GM13976 (cell line): ENCODE data around the gene TRIM17.

Experiments used
- DNase-seq: peaks from one replicate; pipeline ENCODE4 v3.0.0; 2012; ENCODE audit warnings: low spot score
- in situ Hi-C: fragments of 300-500 bp; cut with MboI; formaldehyde crosslinking; loops from one replicate; pipeline ENCODE4 v1.12.0; 2022; ENCODE audit warnings: low sequenced_read_pairs, mixed read lengths, inconsistent platforms; ENCODE audit not compliant: unreplicated experiment
- TF ChIP-seq, protein P1 (sequence below): IDR thresholded peaks from 2 replicates; pipeline ENCODE4 v1.5.1; 2012; ENCODE audit warnings: borderline replicate concordance, mild to moderate bottlenecking; ENCODE audit not compliant: insufficient read depth; ENCODE audit errors: extremely low read depth, missing control alignments, control extremely low read depth

TRIM17 gene

DNA sequence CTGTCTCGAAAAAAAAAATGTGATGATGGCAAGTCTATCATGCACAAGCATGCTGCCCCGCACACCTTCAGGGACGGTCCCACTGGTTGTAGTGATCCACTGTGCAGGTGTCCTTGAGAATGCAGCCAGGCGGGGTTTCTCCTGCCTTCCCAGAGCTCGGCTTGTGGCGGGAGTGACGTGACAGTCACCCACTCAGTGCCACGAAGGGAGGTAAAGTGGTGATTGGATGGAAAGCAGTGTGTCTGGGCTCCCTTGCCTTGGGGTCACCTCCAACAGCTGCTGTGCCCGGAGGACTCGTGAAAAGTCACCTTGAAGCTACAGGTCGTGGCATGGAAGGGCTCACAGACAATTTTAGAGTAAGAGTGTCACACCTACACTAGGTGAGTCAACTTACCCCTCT lies 33.5 kb upstream of the TRIM17 start:
- no peak for DNase-seq
- in situ Hi-C loops = no loop called here
- TF ChIP-seq, protein P1, sequence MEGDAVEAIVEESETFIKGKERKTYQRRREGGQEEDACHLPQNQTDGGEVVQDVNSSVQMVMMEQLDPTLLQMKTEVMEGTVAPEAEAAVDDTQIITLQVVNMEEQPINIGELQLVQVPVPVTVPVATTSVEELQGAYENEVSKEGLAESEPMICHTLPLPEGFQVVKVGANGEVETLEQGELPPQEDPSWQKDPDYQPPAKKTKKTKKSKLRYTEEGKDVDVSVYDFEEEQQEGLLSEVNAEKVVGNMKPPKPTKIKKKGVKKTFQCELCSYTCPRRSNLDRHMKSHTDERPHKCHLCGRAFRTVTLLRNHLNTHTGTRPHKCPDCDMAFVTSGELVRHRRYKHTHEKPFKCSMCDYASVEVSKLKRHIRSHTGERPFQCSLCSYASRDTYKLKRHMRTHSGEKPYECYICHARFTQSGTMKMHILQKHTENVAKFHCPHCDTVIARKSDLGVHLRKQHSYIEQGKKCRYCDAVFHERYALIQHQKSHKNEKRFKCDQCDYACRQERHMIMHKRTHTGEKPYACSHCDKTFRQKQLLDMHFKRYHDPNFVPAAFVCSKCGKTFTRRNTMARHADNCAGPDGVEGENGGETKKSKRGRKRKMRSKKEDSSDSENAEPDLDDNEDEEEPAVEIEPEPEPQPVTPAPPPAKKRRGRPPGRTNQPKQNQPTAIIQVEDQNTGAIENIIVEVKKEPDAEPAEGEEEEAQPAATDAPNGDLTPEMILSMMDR = no peak

DNA sequence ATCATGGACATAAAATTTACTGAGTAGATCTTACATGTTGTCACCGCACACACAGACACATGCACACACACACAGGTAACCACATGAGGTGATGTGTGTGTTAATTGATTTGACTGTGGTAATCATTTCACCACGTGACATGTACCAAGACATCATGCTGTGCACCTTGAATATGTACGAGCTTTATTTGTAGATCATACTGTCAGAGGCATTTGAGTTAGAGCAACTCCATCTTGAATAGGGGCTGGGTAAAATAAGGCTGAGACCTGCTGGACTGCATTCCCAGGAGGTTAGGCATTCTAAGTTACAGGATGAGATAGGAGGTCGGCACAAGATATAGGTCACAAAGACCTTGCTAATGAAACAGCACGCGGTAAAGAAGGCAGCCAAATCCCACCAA lies 31.7 kb upstream of the TRIM17 start:
- TF ChIP-seq, protein P1 = no peak
- in situ Hi-C loops = no loop called here
- DNase-seq = no peak

GRCh38 chr1:228446852-228447251 lies 30.2 kb upstream of the TRIM17 start:
- no peak for DNase-seq
- TF ChIP-seq, protein P1 = no peak
- in situ Hi-C loops = no loop called here

GRCh38 chr1:228445843-228446650 lies 29.4 kb upstream of the TRIM17 start:
- peak; percentile 87 for DNase-seq
- TF ChIP-seq, protein P1 = no peak
- in situ Hi-C loops = no loop called here

DNA sequence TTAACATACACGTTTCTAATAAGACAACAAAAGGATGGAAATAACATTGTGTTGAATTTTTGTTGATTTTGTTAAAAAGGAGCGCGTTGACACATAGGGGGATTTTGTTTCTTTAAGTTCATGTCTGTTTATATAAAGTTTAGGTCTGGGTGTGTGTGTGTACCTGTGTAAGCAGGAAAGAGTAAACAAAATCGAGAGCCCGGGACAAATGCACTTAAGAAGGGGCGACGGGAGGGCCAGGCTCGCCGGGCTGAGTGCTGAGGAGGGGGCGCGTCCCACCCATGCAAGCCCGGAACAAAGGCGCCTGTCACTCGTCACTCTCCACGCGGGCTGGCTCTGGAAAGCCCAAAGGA lies 28.8 kb upstream of the TRIM17 start:
- in situ Hi-C loops = no loop called here
- TF ChIP-seq, protein P1 = no peak
- DNase-seq = no peak

GRCh38 chr1:228443395-228443794 lies 26.7 kb upstream of the TRIM17 start:
- DNase-seq = no peak
- TF ChIP-seq, protein P1 = no peak
- in situ Hi-C loops = no loop called here
